GM19324 (cell line): ENCODE measurements around the gene USP31.
A peak's percentile ranks its signal among the peaks of the same experiment; 100 is the strongest.

Experiments used
- ATAC-seq: cut with Tn5 transposase; IDR thresholded peaks from one replicate; pipeline ENCODE4 v1.9.1; 2021; ENCODE audit warnings: mild to moderate bottlenecking, moderate library complexity; ENCODE audit not compliant: unreplicated experiment, low FRiP score

The USP31 gene

GRCh38 chr16:23149267-23149992, at the start of gene USP31:
TSS of gene USP31 (minus strand) at chr16:23149452. CDS start at chr16:23149270, 182 bp downstream.
- ATAC-seq = peak; percentile 95

- ATAC-seq = no peak
Measured at GRCh38 chr16:23196539-23196938, 47.3 kb upstream of the USP31 start.

- no peak for ATAC-seq
Measured at GRCh38 chr16:23195366-23195978, 46.2 kb upstream of the USP31 start.

GRCh38 chr16:23194497-23195221, 45.4 kb upstream of the USP31 start:
- no peak for ATAC-seq

- ATAC-seq = no peak
Measured at GRCh38 chr16:23188911-23189310, 39.7 kb upstream of the USP31 start.

- ATAC-seq = no peak
Measured at GRCh38 chr16:23187341-23187740, 38.1 kb upstream of the USP31 start.

GRCh38 chr16:23186171-23186570, 36.9 kb upstream of the USP31 start:
- ATAC-seq = no peak

- no peak for ATAC-seq
Measured at GRCh38 chr16:23185656-23186055, 36.4 kb upstream of the USP31 start.

GRCh38 chr16:23183543-23183862, 34.3 kb upstream of the USP31 start:
- ATAC-seq = no peak

GRCh38 chr16:23182679-23183542, 33.7 kb upstream of the USP31 start, which contains the start of gene SCNN1G:
TSS of gene SCNN1G (plus strand) at chr16:23182745. CDS start at chr16:23186272, 3,527 bp downstream.
- peak; percentile 27 for ATAC-seq

GRCh38 chr16:23182206-23182678, 33.0 kb upstream of the USP31 start:
- ATAC-seq = peak; percentile 87

- ATAC-seq = no peak
Measured at GRCh38 chr16:23181506-23181905, 32.3 kb upstream of the USP31 start.

GRCh38 chr16:23175651-23176050, 26.4 kb upstream of the USP31 start:
- no peak for ATAC-seq

GRCh38 chr16:23174622-23175021, 25.4 kb upstream of the USP31 start:
- ATAC-seq = no peak

GRCh38 chr16:23172994-23173393, 23.7 kb upstream of the USP31 start:
- no peak for ATAC-seq

- no peak for ATAC-seq
Measured at GRCh38 chr16:23172583-23172982, 23.3 kb upstream of the USP31 start.

GRCh38 chr16:23164736-23165135, 15.5 kb upstream of the USP31 start:
- no peak for ATAC-seq

GRCh38 chr16:23163921-23164320, 14.7 kb upstream of the USP31 start:
- no peak for ATAC-seq

GRCh38 chr16:23160574-23160973, 11.3 kb upstream of the USP31 start:
- no peak for ATAC-seq

- ATAC-seq = no peak
Measured at GRCh38 chr16:23160082-23160481, 10.8 kb upstream of the USP31 start.
